Suprapubic skin (tissue), 4 donors: ENCODE data around the gene MTMR2. TPM values are rescaled to one million over a fixed set of nuclear protein-coding genes. Genes with fewer than 3 reads are reported as not detected.

Source experiments
- DNase-seq, 2 donors: peaks; one replicate each; pipeline ENCODE4 v3.0.0-alpha.2; 2019; ENCODE audit warnings: low spot score in 2 of 2
- H3K27ac ChIP-seq: fragments of 200-600 bp; sonication (generic); one replicate; pipeline ENCODE4 v1.5.1; 2019
- H3K27me3 ChIP-seq: fragments of 200-600 bp; sonication (generic); one replicate; pipeline ENCODE4 v1.5.1; 2019
- H3K36me3 ChIP-seq: fragments of 200-600 bp; sonication (generic); one replicate; pipeline ENCODE4 v1.5.1; 2019
- H3K4me1 ChIP-seq: fragments of 200-600 bp; sonication (generic); one replicate; pipeline ENCODE4 v1.5.1; 2019
- H3K4me3 ChIP-seq: fragments of 200-600 bp; sonication (generic); one replicate; pipeline ENCODE4 v1.5.1; 2019; ENCODE audit warnings: mild to moderate bottlenecking
- H3K9me3 ChIP-seq: fragments of 200-600 bp; sonication (generic); one replicate; pipeline ENCODE4 v1.5.1; 2019
- EP300 ChIP-seq: sonication (generic); formaldehyde crosslinking; IDR thresholded peaks from one replicate; pipeline ENCODE4 v1.6.1; 2017; ENCODE audit warnings: antibody characterized with exemption
- POLR2A ChIP-seq, 2 donors: fragments of 450-650 bp; IDR thresholded peaks; one replicate each; pipeline ENCODE4 v1.6.1; 2017; ENCODE audit warnings: antibody characterized with exemption in 2 of 2, mild to moderate bottlenecking in 2 of 2, moderate library complexity in 2 of 2
- POLR2AphosphoS5 ChIP-seq, 3 donors: sonication (generic); formaldehyde crosslinking; IDR thresholded peaks; one replicate each; pipeline ENCODE4 v1.6.1; 2017; ENCODE audit warnings: antibody characterized with exemption in 3 of 3
- WGBS: methylation state at CpG from one replicate; pipeline ENCODE4 v1.1.5; 2018; 5-methylcytosine and 5-hydroxymethylcytosine counted together
- total RNA-seq, 4 donors: library from RNA; depleted of rRNA; stranded (reverse); fragments of >200 nt; gene quantifications; one replicate each; pipeline ENCODE4 v1.1.0, GENCODE V29; 2016
- TF ChIP-seq, protein P1 (sequence below), 2 donors: fragments of 200-600 bp in 1 of 2; fragments of 450-650 bp in 1 of 2; sonication (generic) in 1 of 2; IDR thresholded peaks; one replicate each; pipeline ENCODE4 v1.5.1; 2016 to 2019; ENCODE audit warnings: antibody characterized with exemption in 2 of 2, mild to moderate bottlenecking in 1 of 2, moderate library complexity in 1 of 2

MTMR2 gene
- total RNA-seq, 4 donors from 2014 or later, result 13.4 to 16.4 (median 15.0) TPM

DNA sequence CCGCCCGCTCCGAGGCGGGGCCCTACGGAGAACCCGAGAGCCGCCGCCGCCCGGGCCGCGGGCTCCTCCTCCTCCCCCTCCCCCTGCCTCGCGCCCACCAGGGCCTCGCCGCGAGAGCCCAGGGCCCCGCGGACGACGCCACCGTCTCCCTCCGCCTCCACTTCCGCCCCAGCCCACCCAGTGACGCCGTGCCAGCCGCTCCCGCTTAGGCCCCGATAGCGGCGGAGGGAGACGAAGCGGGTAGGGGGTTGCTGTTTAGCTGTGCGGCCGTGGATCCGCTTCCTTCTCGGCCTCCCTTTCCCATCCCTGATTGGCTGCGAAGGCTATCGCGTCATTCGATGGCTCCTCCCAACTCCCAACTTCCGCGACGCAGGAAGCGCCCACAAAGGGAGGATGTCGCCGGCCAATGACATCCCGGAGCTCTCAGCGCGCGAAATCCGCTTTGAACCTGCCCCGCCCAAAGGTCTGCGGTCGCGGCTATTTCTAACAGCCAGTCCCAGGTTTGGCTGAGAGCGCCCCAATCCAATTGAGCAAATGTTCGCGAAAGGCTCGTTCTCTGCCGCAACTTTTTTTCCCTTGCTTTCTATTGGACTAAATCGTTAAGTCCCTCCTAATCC is 134.3 kb downstream of the MTMR2 start, which contains the start of gene FAM76B:
Gene FAM76B (minus strand): TSS at position 277 of the 617 bp plus-strand sequence. CDS start 304 bp downstream, outside the sequence.
- WGBS, result 0% methylated on average over 17 of the region's 62 CpGs

DNA sequence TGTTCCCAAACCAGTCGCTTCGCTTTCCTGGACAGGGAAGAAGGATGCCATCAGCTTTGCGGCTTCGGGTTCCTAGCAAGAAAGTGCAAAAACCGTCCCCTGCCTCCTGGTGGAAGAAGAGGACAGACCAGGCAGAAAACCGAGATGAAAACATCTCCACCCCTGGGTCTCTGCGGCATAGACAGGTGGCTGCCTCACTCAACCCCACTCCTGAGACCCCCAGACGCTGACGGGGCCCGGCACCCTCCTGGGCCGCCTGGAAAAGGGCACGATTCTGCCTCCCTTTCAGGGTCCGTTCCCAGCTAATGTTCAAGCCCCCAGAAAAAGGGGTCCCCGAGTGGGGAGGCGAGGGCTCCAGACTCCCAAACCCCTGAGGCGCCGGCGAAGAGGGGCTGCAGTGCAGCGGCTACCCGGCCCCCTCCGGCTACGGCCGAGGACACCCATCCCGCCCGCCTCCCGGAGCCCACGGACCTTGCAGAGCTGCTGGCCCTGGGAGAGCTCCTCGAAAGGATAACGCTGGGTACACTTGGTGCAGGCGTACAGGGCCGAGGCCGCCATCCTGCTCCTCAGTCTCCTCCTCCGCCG is 134.9 kb downstream of the MTMR2 start:
- Histone ChIP-seq H3K27ac (peak overlapping the region; percentile 99), H3K27me3 (no peaks in the 10 kb centered on the region), H3K4me3 (peak overlapping the region; percentile 77), H3K4me1 (peaks cover 25% of the 10 kb centered on the region), H3K36me3 (peaks cover 24% of the 10 kb centered on the region), H3K9me3 (no peaks in the 10 kb centered on the region)
- no peak for DNase-seq
- under 1% methylated on average over 26 of the region's 34 CpGs for WGBS
- TF ChIP-seq, protein P1, sequence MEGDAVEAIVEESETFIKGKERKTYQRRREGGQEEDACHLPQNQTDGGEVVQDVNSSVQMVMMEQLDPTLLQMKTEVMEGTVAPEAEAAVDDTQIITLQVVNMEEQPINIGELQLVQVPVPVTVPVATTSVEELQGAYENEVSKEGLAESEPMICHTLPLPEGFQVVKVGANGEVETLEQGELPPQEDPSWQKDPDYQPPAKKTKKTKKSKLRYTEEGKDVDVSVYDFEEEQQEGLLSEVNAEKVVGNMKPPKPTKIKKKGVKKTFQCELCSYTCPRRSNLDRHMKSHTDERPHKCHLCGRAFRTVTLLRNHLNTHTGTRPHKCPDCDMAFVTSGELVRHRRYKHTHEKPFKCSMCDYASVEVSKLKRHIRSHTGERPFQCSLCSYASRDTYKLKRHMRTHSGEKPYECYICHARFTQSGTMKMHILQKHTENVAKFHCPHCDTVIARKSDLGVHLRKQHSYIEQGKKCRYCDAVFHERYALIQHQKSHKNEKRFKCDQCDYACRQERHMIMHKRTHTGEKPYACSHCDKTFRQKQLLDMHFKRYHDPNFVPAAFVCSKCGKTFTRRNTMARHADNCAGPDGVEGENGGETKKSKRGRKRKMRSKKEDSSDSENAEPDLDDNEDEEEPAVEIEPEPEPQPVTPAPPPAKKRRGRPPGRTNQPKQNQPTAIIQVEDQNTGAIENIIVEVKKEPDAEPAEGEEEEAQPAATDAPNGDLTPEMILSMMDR (IDR thresholded peaks at IDR 0.05), result no peak
- no peak for TF ChIP-seq POLR2AphosphoS5 (IDR thresholded peaks at IDR 0.05)
- no peak for TF ChIP-seq POLR2A (IDR thresholded peaks at IDR 0.05)
- TF ChIP-seq EP300, result no peak

More for the DNA sequence above, 134.3 kb downstream of the MTMR2 start, which contains the start of gene FAM76B:
- peak; percentile 98 for DNase-seq
- Histone ChIP-seq H3K4me1 (peaks cover 25% of the 10 kb centered on the region), H3K9me3 (no peaks in the 10 kb centered on the region), H3K27ac (peak within 1 kb of the TSS; percentile 99), H3K27me3 (no peaks in the 10 kb centered on the region), H3K4me3 (peak within 1 kb of the TSS; percentile 77), H3K36me3 (peaks cover 18% of the 10 kb centered on the region)
- TF ChIP-seq POLR2A (IDR thresholded peaks at IDR 0.05) (peak; percentile 73 to 90), POLR2AphosphoS5 (IDR thresholded peaks at IDR 0.05) (peak; percentile 43 to 97 (median 93)), EP300 (no peak)
- TF ChIP-seq, protein P1 (IDR thresholded peaks at IDR 0.05), result no peak

Other genes with a start within 250 kb of the MTMR2 start
- gene FAM76B, start 134.3 kb downstream of the MTMR2 start, total RNA-seq, result 10 to 100 TPM; 17.2 to 56.2 (median 24.0) TPM
- 10 to 100 TPM; 20.7 to 80.9 (median 30.1) TPM for gene CEP57, start 133.6 kb downstream of the MTMR2 start, total RNA-seq